Glutamatergic neuron (in vitro differentiated cells): ENCODE measurements around the gene CACNB2. TPM values are rescaled to one million over a fixed set of nuclear protein-coding genes. Genes with fewer than 3 reads are reported as not detected.

Experiments
- DNase-seq: peaks from one replicate; pipeline ENCODE4 v3.0.0; 2022
- H3K27ac Mint-ChIP-seq: one replicate; pipeline ENCODE4 v1.8.0; 2020; ENCODE audit warnings: mild to moderate bottlenecking, mixed read lengths, inconsistent platforms; ENCODE audit not compliant: unreplicated experiment
- H3K27me3 Mint-ChIP-seq: one replicate; pipeline ENCODE4 v1.8.0; 2020; ENCODE audit warnings: mild to moderate bottlenecking, moderate library complexity, mixed read lengths, inconsistent platforms; ENCODE audit not compliant: unreplicated experiment
- H3K36me3 Mint-ChIP-seq: one replicate; pipeline ENCODE4 v1.8.0; 2020; ENCODE audit warnings: mild to moderate bottlenecking, mixed read lengths, inconsistent platforms; ENCODE audit not compliant: unreplicated experiment
- H3K4me1 Mint-ChIP-seq: one replicate; pipeline ENCODE4 v1.8.0; 2020; ENCODE audit warnings: mild to moderate bottlenecking, low read depth, mixed read lengths, inconsistent platforms; ENCODE audit not compliant: unreplicated experiment
- H3K4me3 Mint-ChIP-seq: one replicate; pipeline ENCODE4 v1.8.0; 2020; ENCODE audit warnings: mild to moderate bottlenecking, mixed read lengths, inconsistent platforms; ENCODE audit not compliant: unreplicated experiment
- H3K9me3 Mint-ChIP-seq: one replicate; pipeline ENCODE4 v1.8.0; 2020; ENCODE audit warnings: mild to moderate bottlenecking, moderate library complexity, mixed read lengths, inconsistent platforms; ENCODE audit not compliant: unreplicated experiment
- total RNA-seq: library from RNA; stranded (reverse); fragmentation: NEBNext Ultra II Directional; extraction: Animal tissue kit (Norgen Biotek cat#: 25700); gene quantifications from one replicate; pipeline ENCODE4 v1.2.1, GENCODE V29; 2021; ENCODE audit not compliant: unreplicated experiment
- TF ChIP-seq, protein P1 (sequence below): fragments of 200-600 bp; sonication (generic); IDR thresholded peaks from one replicate; pipeline ENCODE4 v1.5.0; 2021; ENCODE audit not compliant: partially characterized antibody, unreplicated experiment

The CACNB2 gene
- total RNA-seq, 1 donor from 2014 or later = 3.2 TPM

DNA sequence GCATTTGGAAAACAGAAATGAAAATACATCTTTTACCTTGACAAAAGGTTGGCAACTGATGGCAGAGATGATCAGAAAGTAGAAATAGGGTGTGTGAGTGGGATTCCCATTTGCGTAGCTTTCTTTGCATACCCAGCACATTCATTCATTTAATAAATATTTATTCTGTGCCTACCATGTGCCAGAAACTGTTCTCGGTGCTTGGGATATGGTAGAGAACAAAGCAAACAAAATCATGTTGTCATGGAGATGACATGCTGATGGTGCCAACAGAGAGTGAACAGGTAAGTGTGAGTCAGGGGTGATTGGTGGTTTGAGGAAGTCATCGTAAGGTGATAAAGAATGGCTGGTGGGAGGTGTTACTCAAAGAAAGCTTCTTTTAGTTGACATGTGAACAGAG lies 45.4 kb downstream of the CACNB2 start:
- no peaks in the 10 kb centered on the region for H3K36me3 Mint-ChIP-seq
- no peaks in the 10 kb centered on the region for H3K4me1 Mint-ChIP-seq
- DNase-seq = no peak
- no peaks in the 10 kb centered on the region for H3K27me3 Mint-ChIP-seq
- no peaks in the 10 kb centered on the region for H3K9me3 Mint-ChIP-seq
- TF ChIP-seq, protein P1, sequence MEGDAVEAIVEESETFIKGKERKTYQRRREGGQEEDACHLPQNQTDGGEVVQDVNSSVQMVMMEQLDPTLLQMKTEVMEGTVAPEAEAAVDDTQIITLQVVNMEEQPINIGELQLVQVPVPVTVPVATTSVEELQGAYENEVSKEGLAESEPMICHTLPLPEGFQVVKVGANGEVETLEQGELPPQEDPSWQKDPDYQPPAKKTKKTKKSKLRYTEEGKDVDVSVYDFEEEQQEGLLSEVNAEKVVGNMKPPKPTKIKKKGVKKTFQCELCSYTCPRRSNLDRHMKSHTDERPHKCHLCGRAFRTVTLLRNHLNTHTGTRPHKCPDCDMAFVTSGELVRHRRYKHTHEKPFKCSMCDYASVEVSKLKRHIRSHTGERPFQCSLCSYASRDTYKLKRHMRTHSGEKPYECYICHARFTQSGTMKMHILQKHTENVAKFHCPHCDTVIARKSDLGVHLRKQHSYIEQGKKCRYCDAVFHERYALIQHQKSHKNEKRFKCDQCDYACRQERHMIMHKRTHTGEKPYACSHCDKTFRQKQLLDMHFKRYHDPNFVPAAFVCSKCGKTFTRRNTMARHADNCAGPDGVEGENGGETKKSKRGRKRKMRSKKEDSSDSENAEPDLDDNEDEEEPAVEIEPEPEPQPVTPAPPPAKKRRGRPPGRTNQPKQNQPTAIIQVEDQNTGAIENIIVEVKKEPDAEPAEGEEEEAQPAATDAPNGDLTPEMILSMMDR = no peak
- H3K27ac Mint-ChIP-seq = no peak overlapping the region
- no peak overlapping the region for H3K4me3 Mint-ChIP-seq

DNA sequence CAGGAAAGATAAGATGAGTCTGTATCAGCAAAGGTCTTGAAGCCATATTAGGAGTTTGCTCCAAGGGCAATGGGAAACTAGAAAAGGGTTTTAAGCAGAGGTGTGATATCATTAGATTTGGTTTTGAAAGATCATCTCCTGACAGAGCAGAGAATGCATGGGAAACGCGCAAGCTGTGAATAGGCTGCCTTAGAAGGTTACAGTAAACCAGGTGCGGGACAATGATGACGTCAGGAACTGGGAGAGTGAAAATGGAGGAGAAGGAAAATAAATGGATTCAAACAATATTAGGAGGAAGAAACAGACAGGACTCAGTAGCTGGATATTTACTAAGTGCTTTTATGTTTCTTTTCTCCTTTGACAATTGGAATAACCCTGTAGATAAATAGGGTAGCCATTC lies 50.6 kb downstream of the CACNB2 start:
- TF ChIP-seq, protein P1 = no peak
- H3K27me3 Mint-ChIP-seq = no peaks in the 10 kb centered on the region
- no peaks in the 10 kb centered on the region for H3K4me1 Mint-ChIP-seq

DNA sequence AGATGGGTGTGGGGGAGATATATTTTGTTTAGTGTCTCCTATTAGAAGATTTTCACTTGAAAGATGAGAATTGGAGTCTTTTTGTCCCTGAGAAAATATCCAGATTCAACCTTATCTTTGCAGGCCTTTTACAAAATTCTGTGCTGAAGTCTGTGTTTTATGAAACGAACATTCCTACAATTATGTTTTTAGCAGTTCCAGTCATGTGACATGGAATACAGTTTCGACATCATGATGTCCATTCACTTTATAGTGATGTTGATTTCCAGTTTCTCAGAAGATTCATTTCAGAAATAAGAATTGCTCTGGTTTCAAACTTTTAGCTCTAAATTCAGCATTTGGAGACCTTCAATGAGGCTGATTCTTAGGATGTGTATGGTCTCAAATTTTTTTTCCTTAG lies 54.4 kb downstream of the CACNB2 start:
- Mint-ChIP-seq H3K4me1 (no peaks in the 10 kb centered on the region), H3K4me3 (no peak overlapping the region), H3K9me3 (no peaks in the 10 kb centered on the region), H3K27ac (no peak overlapping the region), H3K27me3 (no peaks in the 10 kb centered on the region), H3K36me3 (no peaks in the 10 kb centered on the region)
- TF ChIP-seq, protein P1 = no peak
- no peak for DNase-seq

More for the DNA sequence above, 50.6 kb downstream of the CACNB2 start:
- Mint-ChIP-seq H3K36me3 (no peaks in the 10 kb centered on the region), H3K27ac (no peak overlapping the region), H3K4me3 (no peak overlapping the region), H3K9me3 (no peaks in the 10 kb centered on the region)
- no peak for DNase-seq

DNA sequence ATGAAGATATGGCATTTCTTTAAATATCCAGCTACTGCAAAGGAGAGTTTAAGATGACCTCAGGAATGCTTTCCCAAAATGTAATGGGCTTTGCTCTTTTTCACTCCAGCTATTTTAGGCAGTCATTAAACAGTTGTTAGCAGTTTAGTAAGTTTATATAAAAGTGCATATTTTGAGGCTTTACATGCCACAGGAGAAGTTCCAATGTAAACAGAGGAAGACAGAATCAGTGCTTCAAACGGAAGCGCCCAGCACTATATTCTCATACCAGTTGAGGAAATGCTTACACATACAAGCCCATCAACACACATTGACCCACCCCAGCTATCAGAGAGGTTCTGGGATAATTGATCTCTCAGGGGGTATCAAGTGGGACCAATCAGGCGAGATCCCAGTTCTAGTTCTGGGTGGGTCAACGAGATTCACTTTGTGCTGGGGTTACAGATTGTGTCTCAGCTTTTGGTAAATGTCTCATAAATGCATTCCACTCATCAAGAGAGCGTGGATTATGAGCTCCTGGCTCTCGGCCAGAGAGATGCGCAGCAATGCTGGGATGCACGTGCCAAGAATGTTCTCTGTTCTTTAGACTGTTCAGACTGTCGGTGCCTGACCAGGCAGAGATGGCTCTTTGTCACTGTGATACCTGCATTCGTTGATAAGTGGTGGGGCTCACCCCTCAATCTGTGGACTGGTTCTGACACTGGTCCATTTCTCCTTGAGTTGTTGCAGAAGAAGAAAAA lies 55.0 kb downstream of the CACNB2 start:
- TF ChIP-seq, protein P1 = no peak
- Mint-ChIP-seq H3K4me3 (no peak overlapping the region), H3K27me3 (no peaks in the 10 kb centered on the region), H3K27ac (no peak overlapping the region), H3K4me1 (no peaks in the 10 kb centered on the region), H3K36me3 (no peaks in the 10 kb centered on the region), H3K9me3 (no peaks in the 10 kb centered on the region)
- no peak for DNase-seq

DNA sequence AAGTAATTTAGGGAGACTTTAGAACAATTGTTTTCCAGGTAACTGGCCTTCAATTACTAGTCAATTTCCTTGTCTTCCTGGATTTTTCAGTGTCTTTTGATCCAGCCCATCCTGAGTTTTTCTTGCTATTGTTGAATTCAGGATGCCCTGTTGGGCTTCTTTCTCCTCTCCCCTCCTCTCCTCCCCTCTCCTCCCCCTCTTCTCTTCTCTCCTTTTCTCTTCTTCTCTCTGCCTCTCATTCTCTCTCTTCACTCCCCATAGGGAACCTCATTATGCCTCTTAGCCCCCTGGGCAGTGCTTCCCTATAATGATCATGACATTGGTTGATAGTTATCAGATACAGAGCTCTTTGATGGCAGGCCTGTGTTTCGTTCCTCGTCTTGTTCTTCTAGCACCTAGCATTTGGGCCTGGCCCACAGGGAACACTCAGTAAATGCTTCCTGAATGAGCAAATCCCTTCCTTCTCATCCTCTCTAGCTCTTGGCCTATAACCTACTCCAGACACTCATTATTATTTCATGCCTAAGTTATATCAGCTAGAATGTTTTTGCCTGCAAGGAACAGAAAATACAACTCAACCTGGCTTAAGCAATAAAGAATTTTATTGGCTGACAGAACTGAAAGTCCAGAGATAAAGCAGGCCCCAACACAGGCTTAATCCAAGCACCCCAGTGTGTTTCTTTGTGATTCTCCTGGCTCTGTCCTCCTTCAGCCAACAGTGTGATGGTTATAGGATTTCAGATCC lies 56.8 kb downstream of the CACNB2 start:
- Mint-ChIP-seq H3K27me3 (no peaks in the 10 kb centered on the region), H3K4me3 (no peak overlapping the region), H3K27ac (no peak overlapping the region), H3K9me3 (no peaks in the 10 kb centered on the region), H3K36me3 (no peaks in the 10 kb centered on the region), H3K4me1 (no peaks in the 10 kb centered on the region)
- TF ChIP-seq, protein P1 = no peak
- DNase-seq = no peak
